Kidney glomerular epithelial cell (primary cell): ENCODE data around the gene BTRC.

ENCODE experiments used
- DNase-seq: peaks from one replicate; lab custom pipeline; 2025; lab: John Stamatoyannopoulos, UW

The BTRC gene

GRCh38 chr10:101536800-101537199 lies 182.8 kb downstream of the BTRC start:
- DNase-seq, result no peak

GRCh38 chr10:101538446-101538845 lies 184.5 kb downstream of the BTRC start:
- DNase-seq, result no peak

GRCh38 chr10:101545898-101546297 lies 191.9 kb downstream of the BTRC start:
- DNase-seq, result no peak

- no peak for DNase-seq
Observed at GRCh38 chr10:101550965-101551364, 197.0 kb downstream of the BTRC start.

GRCh38 chr10:101552442-101552841 lies 198.5 kb downstream of the BTRC start:
- no peak for DNase-seq

- DNase-seq, result no peak
Observed at GRCh38 chr10:101557541-101557940, 203.6 kb downstream of the BTRC start.

- DNase-seq, result no peak
Observed at GRCh38 chr10:101558204-101558603, 204.2 kb downstream of the BTRC start.

GRCh38 chr10:101558671-101559595 lies 205.0 kb downstream of the BTRC start:
- no peak for DNase-seq

- DNase-seq, result no peak
Observed at GRCh38 chr10:101559596-101560297, 205.8 kb downstream of the BTRC start.

GRCh38 chr10:101560298-101561067 lies 206.5 kb downstream of the BTRC start:
- DNase-seq, result no peak

GRCh38 chr10:101561068-101561915 lies 207.3 kb downstream of the BTRC start:
- no peak for DNase-seq

- DNase-seq, result no peak
Observed at GRCh38 chr10:101562231-101562630, 208.3 kb downstream of the BTRC start.

- no peak for DNase-seq
Observed at GRCh38 chr10:101563007-101563406, 209.0 kb downstream of the BTRC start.

GRCh38 chr10:101563497-101564040 lies 209.6 kb downstream of the BTRC start:
- no peak for DNase-seq

GRCh38 chr10:101564490-101564991 lies 210.6 kb downstream of the BTRC start:
- no peak for DNase-seq

GRCh38 chr10:101565370-101565900 lies 211.5 kb downstream of the BTRC start:
- DNase-seq, result no peak

GRCh38 chr10:101565936-101566332 lies 212.0 kb downstream of the BTRC start:
- DNase-seq, result no peak

- no peak for DNase-seq
Observed at GRCh38 chr10:101566333-101567164, 212.6 kb downstream of the BTRC start.

- DNase-seq, result no peak
Observed at GRCh38 chr10:101567165-101568006, 213.4 kb downstream of the BTRC start.
